Measurements from ENCODE around the gene ZMYND15. TPM values are rescaled to one million over a fixed set of nuclear protein-coding genes. Genes with fewer than 3 reads are reported as not detected.
A peak's percentile ranks its signal among the peaks of the same experiment; 100 is the strongest.

Gene ZMYND15
- total RNA-seq, 1 experiment from 2014 or later = 0.42 TPM

DNA sequence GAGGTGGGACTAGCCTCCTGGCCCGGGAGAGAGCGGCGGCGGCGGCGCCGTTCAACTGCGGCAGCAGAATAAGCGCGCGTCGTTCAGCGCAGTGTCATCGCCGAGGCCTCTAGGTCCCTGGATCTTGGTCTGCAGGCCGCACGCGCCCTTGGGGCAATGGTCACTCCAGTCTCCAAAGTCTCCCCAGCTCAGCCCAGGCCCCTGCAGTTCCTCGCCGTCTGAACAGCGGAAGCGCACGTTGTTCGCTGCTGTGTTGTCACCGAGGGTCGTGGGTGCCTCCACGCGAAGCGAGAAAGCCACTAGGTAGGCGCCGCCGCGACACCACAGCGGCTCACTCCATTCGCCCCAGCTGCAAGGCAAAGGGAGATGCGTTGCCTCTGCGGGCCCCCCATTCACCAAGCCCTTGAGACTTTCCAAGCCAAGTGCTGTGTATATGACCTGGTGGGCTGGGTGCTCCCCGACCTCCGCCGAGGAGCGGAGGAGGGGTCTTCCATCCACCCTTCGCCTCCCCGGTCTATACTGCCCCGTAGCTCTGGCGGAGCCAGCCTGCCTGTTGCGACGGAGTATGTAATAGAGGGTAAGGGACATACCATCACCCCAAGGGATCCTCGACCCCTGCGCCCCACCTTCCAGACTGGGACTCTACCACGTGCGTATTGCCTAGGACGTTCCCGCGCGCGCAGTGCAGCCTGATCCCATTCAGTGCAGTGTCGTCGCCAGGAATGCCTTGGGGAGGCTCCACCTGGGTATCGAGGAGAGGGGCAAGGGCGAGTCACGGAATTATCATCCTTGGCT lies 45.9 kb downstream of the ZMYND15 start:
- Histone ChIP-seq H3K27ac (ENCODE audit: insufficient read length, low read depth, low read length) (no peak overlapping the region), H3K79me1 (ENCODE audit: insufficient read depth, low read depth, low read length, poor library complexity, severe bottlenecking) (no peaks in the 10 kb centered on the region), H4K5ac (ENCODE audit: insufficient read length, low read depth, low read length) (no peak overlapping the region), H3T11ph (ENCODE audit: low read length) (no peak overlapping the region), H3K23ac (ENCODE audit: insufficient read length, low read depth, low read length) (no peak overlapping the region), H3K9ac (ENCODE audit: extremely low read depth, insufficient read length, low read length) (no peak overlapping the region), H4K20me1 (ENCODE audit: control insufficient read depth, insufficient read depth, insufficient read length) (peaks cover 3% of the 10 kb centered on the region), H2BK15ac (ENCODE audit: low read depth, low read length) (no peak overlapping the region), H2BK5ac (ENCODE audit: insufficient read length, low read length) (no peak overlapping the region), H3K14ac (ENCODE audit: insufficient read depth, low read length) (no peak overlapping the region; the same call in 1 of the 2 replicates), H4K8ac (replicated peaks; ENCODE audit: insufficient read length, low read depth, low read length) (no peak overlapping the region), H2AFZ (ENCODE audit: low read length) (no peak overlapping the region), H3K18ac (ENCODE audit: insufficient read length, low read depth, low read length) (no peak overlapping the region), H4K91ac (ENCODE audit: insufficient read length, low read depth, low read length) (no peak overlapping the region), H2BK20ac (ENCODE audit: low read depth, low read length, poor library complexity, severe bottlenecking) (no peak overlapping the region), H2BK12ac (ENCODE audit: insufficient read length, low read depth, low read length) (no peak overlapping the region), H2BK120ac (ENCODE audit: low read depth, low read length, poor library complexity, severe bottlenecking) (no peak overlapping the region), H2AK5ac (ENCODE audit: insufficient read length, low read length) (no peak overlapping the region), H3K23me2 (ENCODE audit: insufficient read length, low read depth, low read length, poor library complexity, severe bottlenecking) (peaks cover 17% of the 10 kb centered on the region), H3K4me1 (ENCODE audit: insufficient read depth, low read length) (peaks cover 2% of the 10 kb centered on the region; the same call in 1 of the 2 replicates), H3K79me2 (ENCODE audit: insufficient read depth, low read length) (no peaks in the 10 kb centered on the region), H3K27me3 (ENCODE audit: insufficient read depth, low read length) (peaks cover 47% of the 10 kb centered on the region), H3K9me3 (ENCODE audit: control insufficient read depth, low read depth, low read length) (no peaks in the 10 kb centered on the region), H3K56ac (ENCODE audit: insufficient read length, low read depth, low read length) (no peak overlapping the region), H3K4ac (ENCODE audit: low read depth, low read length) (no peak overlapping the region), H3K4me2 (ENCODE audit: insufficient read depth, insufficient read length, low read length) (peak overlapping the region; percentile 11)
- Mint-ChIP-seq H3K4me3 (no peak overlapping the region), H3K36me3 (ENCODE audit: insufficient read depth in 1 of 3, low read depth in 3 of 3) (no peaks in the 10 kb centered on the region; a peak in 1 of 7 replicates), H3K27ac (no peak overlapping the region), H3K9me3 (no peaks in the 10 kb centered on the region; a peak in 1 of 5 replicates), H3K4me1 (peaks cover 26 to 36% of the 10 kb centered on the region in 2 experiments), H3K27me3 (ENCODE audit: low read depth) (peaks cover 82% of the 10 kb centered on the region)
- no CpG with 5 or more reads among the region's 61 CpGs for WGBS (ENCODE audit: extremely low coverage, insufficient read length, low lambda C conversion rate)
- peak; percentile 41 for DNase-seq
- TF ChIP-seq, protein P1, sequence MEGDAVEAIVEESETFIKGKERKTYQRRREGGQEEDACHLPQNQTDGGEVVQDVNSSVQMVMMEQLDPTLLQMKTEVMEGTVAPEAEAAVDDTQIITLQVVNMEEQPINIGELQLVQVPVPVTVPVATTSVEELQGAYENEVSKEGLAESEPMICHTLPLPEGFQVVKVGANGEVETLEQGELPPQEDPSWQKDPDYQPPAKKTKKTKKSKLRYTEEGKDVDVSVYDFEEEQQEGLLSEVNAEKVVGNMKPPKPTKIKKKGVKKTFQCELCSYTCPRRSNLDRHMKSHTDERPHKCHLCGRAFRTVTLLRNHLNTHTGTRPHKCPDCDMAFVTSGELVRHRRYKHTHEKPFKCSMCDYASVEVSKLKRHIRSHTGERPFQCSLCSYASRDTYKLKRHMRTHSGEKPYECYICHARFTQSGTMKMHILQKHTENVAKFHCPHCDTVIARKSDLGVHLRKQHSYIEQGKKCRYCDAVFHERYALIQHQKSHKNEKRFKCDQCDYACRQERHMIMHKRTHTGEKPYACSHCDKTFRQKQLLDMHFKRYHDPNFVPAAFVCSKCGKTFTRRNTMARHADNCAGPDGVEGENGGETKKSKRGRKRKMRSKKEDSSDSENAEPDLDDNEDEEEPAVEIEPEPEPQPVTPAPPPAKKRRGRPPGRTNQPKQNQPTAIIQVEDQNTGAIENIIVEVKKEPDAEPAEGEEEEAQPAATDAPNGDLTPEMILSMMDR (conservative IDR thresholded peaks at IDR 0.05) = no peak
